Lower leg skin (tissue), 3 donors: ENCODE results near the gene PRICKLE2.

Source experiments
- POLR2A ChIP-seq, 2 donors: fragments of 450-650 bp; IDR thresholded peaks; one replicate each; pipeline ENCODE4 v1.6.1; 2016 to 2017; ENCODE audit warnings: antibody characterized with exemption in 2 of 2, mild to moderate bottlenecking in 1 of 2, moderate library complexity in 1 of 2
- TF ChIP-seq, protein P1 (sequence below), 3 donors: fragments of 450-650 bp; IDR thresholded peaks; one replicate each; pipeline ENCODE4 v1.5.1; 2016; ENCODE audit warnings: antibody characterized with exemption in 3 of 3, mild to moderate bottlenecking in 3 of 3, moderate library complexity in 2 of 3

DNA sequence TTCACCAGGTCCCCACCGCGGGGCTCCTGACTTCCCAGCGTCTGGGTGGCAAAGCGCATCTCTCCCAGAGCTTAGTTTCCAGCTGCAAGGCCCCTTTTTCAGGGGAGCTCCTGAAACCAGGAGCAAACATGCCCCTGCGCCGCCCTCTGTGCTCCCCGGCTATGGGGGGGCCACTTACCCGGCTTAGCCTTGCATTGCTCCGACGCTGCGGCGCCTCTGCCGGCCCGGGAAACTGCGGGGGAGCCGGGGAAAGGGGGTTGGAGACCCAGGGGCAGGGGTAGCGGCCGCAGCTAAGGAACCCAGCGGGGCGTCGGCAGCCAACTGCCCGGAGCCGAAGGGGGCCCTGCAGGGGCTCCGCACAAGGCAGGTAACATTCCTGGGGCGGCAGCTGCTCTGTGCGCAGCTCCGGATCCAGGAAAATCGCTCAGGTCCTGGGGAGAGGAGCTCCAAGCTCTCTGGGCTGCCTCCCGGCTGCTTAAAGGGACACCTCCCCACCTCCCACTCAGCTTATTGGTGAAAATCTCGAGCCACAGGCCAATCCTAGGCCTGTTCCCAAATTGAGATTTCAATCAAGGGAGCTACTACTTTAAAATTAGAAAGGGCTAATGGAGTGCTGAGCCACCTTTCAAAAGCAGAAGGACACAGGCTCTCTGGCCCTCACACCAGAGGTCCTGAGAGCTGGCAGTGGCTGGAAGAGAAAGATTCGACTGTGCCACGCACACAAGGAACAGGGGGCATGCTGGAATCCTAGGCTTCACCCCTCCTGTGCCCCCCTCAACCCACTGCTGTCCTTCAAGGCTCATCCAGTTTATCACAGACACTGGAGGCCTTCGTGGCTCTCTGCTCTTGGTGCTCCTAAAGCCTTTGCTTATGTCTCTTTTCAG, 42.7 kb upstream of the PRICKLE2 start:
- TF ChIP-seq, protein P1, sequence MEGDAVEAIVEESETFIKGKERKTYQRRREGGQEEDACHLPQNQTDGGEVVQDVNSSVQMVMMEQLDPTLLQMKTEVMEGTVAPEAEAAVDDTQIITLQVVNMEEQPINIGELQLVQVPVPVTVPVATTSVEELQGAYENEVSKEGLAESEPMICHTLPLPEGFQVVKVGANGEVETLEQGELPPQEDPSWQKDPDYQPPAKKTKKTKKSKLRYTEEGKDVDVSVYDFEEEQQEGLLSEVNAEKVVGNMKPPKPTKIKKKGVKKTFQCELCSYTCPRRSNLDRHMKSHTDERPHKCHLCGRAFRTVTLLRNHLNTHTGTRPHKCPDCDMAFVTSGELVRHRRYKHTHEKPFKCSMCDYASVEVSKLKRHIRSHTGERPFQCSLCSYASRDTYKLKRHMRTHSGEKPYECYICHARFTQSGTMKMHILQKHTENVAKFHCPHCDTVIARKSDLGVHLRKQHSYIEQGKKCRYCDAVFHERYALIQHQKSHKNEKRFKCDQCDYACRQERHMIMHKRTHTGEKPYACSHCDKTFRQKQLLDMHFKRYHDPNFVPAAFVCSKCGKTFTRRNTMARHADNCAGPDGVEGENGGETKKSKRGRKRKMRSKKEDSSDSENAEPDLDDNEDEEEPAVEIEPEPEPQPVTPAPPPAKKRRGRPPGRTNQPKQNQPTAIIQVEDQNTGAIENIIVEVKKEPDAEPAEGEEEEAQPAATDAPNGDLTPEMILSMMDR (IDR thresholded peaks at IDR 0.05) = no peak
- no peak for TF ChIP-seq POLR2A (IDR thresholded peaks at IDR 0.05)
